Smooth muscle cell (in vitro differentiated cells): Measurements from ENCODE around the gene NPY5R. TPM values are rescaled to one million over a fixed set of nuclear protein-coding genes. Genes with fewer than 3 reads are reported as not detected.

Source experiments
- DNase-seq: peaks from one replicate; lab custom pipeline; 2025; ENCODE audit not compliant: unreplicated experiment; lab: John Stamatoyannopoulos, UW
- H2AFZ ChIP-seq: fragments of 200-600 bp; sonication (generic); 2 replicates; pipeline ENCODE4 v1.6.0; 2016; ENCODE audit warnings: antibody characterized with exemption, low read depth, mild to moderate bottlenecking
- H3F3A ChIP-seq: fragments of 200-600 bp; sonication (generic); 2 replicates; pipeline ENCODE4 v1.6.0; 2017; ENCODE audit warnings: antibody characterized with exemption, low read depth
- H3K27ac ChIP-seq: fragments of 200-600 bp; sonication (generic); 2 replicates; pipeline ENCODE4 v1.5.1; 2016; ENCODE audit warnings: low read depth, mild to moderate bottlenecking
- H3K27me3 ChIP-seq: fragments of 200-600 bp; sonication (generic); 2 replicates; pipeline ENCODE4 v1.6.1; 2016; ENCODE audit warnings: low read depth, mild to moderate bottlenecking
- H3K36me3 ChIP-seq: fragments of 200-600 bp; sonication (generic); 2 replicates; pipeline ENCODE4 v1.5.1; 2016; ENCODE audit warnings: low read depth
- H3K4me1 ChIP-seq: fragments of 200-600 bp; sonication (generic); 2 replicates; pipeline ENCODE4 v1.5.1; 2016; ENCODE audit warnings: low read depth
- H3K4me2 ChIP-seq: fragments of 200-600 bp; sonication (generic); 2 replicates; pipeline ENCODE4 v1.6.0; 2016; ENCODE audit warnings: mild to moderate bottlenecking
- H3K4me3 ChIP-seq: fragments of 200-600 bp; sonication (generic); 2 replicates; pipeline ENCODE4 v1.5.1; 2016; ENCODE audit warnings: mild to moderate bottlenecking
- H3K79me2 ChIP-seq: fragments of 200-600 bp; sonication (generic); 2 replicates; pipeline ENCODE4 v1.6.0; 2016; ENCODE audit warnings: low read depth, mild to moderate bottlenecking
- H3K9ac ChIP-seq: fragments of 200-600 bp; sonication (generic); 2 replicates; pipeline ENCODE4 v1.6.0; 2016; ENCODE audit warnings: low read depth
- H3K9me3 ChIP-seq: fragments of 200-600 bp; sonication (generic); replicated peaks from 2 replicates; pipeline ENCODE4 v1.5.1; 2016; ENCODE audit warnings: low read depth
- H4K20me1 ChIP-seq: fragments of 200-600 bp; sonication (generic); 2 replicates; pipeline ENCODE4 v1.6.0; 2016; ENCODE audit warnings: low read depth
- CTCF ChIP-seq: fragments of 200-600 bp; sonication (generic); IDR thresholded peaks from 2 replicates; pipeline ENCODE4 v1.5.1; 2017; ENCODE audit warnings: borderline replicate concordance, mild to moderate bottlenecking, antibody characterized with exemption; ENCODE audit not compliant: insufficient read depth, poor library complexity, severe bottlenecking
- WGBS: methylation state at CpG from one replicate; pipeline ENCODE4 v1.1.7; 2016; ENCODE audit warnings: low lambda C conversion rate; 5-methylcytosine and 5-hydroxymethylcytosine counted together
- polyA plus RNA-seq: library from polyadenylated mRNA; unstranded; fragments of >200 nt; fragmentation: Nextera tagmentation; extraction: Ambion mirVana; gene quantifications from 2 replicates; pipeline ENCODE4 v1.2.1, GENCODE V29; 2016
- total RNA-seq: library from RNA; depleted of rRNA; stranded (reverse); fragments of >200 nt; gene quantifications from 2 replicates; pipeline ENCODE4 v1.2.3, GENCODE V29; 2014

NPY5R gene
- total and polyA plus RNA-seq, 2 experiments from 2014 or later: 1.4 to 5.5 TPM

- H3K36me3 ChIP-seq: no peaks in the 10 kb centered on the region
- H3K79me2 ChIP-seq: no peaks in the 10 kb centered on the region
- peaks cover 3% of the 10 kb centered on the region for H3F3A ChIP-seq
- no peaks in the 10 kb centered on the region for H3K27me3 ChIP-seq
- H3K9me3 ChIP-seq: no peaks in the 10 kb centered on the region
- no peak for DNase-seq
- H2AFZ ChIP-seq: no peak overlapping the region
- no peak overlapping the region for H3K4me3 ChIP-seq
- H3K9ac ChIP-seq: no peak overlapping the region
- no peak overlapping the region for H3K4me2 ChIP-seq
- H3K27ac ChIP-seq: no peak overlapping the region
- no peaks in the 10 kb centered on the region for H4K20me1 ChIP-seq
- no peak for TF ChIP-seq CTCF
- H3K4me1 ChIP-seq: no peaks in the 10 kb centered on the region
Observed at GRCh38 chr4:163395055-163395454, 51.4 kb downstream of the NPY5R start.

GRCh38 chr4:163395758-163396157, 52.1 kb downstream of the NPY5R start:
- no peak overlapping the region for H3K27ac ChIP-seq
- no peak overlapping the region for H2AFZ ChIP-seq
- H3K27me3 ChIP-seq: no peaks in the 10 kb centered on the region
- no peaks in the 10 kb centered on the region for H3K4me1 ChIP-seq
- no peak for TF ChIP-seq CTCF
- peaks cover 3% of the 10 kb centered on the region for H3F3A ChIP-seq
- no peaks in the 10 kb centered on the region for H4K20me1 ChIP-seq
- no peaks in the 10 kb centered on the region for H3K36me3 ChIP-seq
- no peak overlapping the region for H3K9ac ChIP-seq
- no peaks in the 10 kb centered on the region for H3K9me3 ChIP-seq
- 82% methylated on average over 5 of the region's 5 CpGs for WGBS
- peak overlapping the region; percentile 39 for H3K4me2 ChIP-seq
- no peak overlapping the region for H3K4me3 ChIP-seq
- DNase-seq: no peak
- H3K79me2 ChIP-seq: no peaks in the 10 kb centered on the region

- Histone ChIP-seq H3K79me2 (no peaks in the 10 kb centered on the region), H3K4me3 (no peak overlapping the region), H3K4me2 (no peak overlapping the region), H3K27me3 (no peaks in the 10 kb centered on the region), H3K27ac (no peak overlapping the region), H3F3A (peaks cover 3% of the 10 kb centered on the region), H2AFZ (no peak overlapping the region), H3K9me3 (no peaks in the 10 kb centered on the region), H4K20me1 (no peaks in the 10 kb centered on the region), H3K9ac (no peak overlapping the region), H3K36me3 (no peaks in the 10 kb centered on the region), H3K4me1 (peaks cover 5% of the 10 kb centered on the region)
- no peak for TF ChIP-seq CTCF
- DNase-seq: no peak
Observed at GRCh38 chr4:163398238-163398637, 54.5 kb downstream of the NPY5R start.

GRCh38 chr4:163400911-163401310, 57.2 kb downstream of the NPY5R start:
- Histone ChIP-seq H3K79me2 (no peaks in the 10 kb centered on the region), H3F3A (no peaks in the 10 kb centered on the region), H3K4me1 (peaks cover 18% of the 10 kb centered on the region), H3K4me3 (no peak overlapping the region), H3K36me3 (no peaks in the 10 kb centered on the region), H3K9ac (no peak overlapping the region), H3K9me3 (no peaks in the 10 kb centered on the region), H4K20me1 (no peaks in the 10 kb centered on the region), H2AFZ (no peak overlapping the region), H3K27me3 (no peaks in the 10 kb centered on the region), H3K4me2 (no peak overlapping the region), H3K27ac (no peak overlapping the region)
- 57% methylated on average over 4 of the region's 4 CpGs for WGBS
- no peak for TF ChIP-seq CTCF
- no peak for DNase-seq

Other genes starting within 250 kb of the NPY5R start
- gene NAF1, start 177.0 kb upstream of the NPY5R start, total RNA-seq: 13.9 and 21.9 TPM in 2 replicates
- gene NAF1, start 177.0 kb upstream of the NPY5R start, polyA plus RNA-seq: 8.3 and 9.4 TPM in 2 replicates
- gene NPY1R, start 11.3 kb upstream of the NPY5R start, total RNA-seq: 44.9 and 46.0 TPM in 2 replicates
- gene NPY1R, start 11.3 kb upstream of the NPY5R start, polyA plus RNA-seq: 18.3 and 25.2 TPM in 2 replicates
- not detected in 2 replicates for gene TKTL2, start 129.9 kb downstream of the NPY5R start, total RNA-seq
- not detected in 2 replicates for gene TKTL2, start 129.9 kb downstream of the NPY5R start, polyA plus RNA-seq
- 26.9 and 30.9 TPM in 2 replicates for gene TMA16, start 150.8 kb downstream of the NPY5R start, total RNA-seq
- gene TMA16, start 150.8 kb downstream of the NPY5R start, polyA plus RNA-seq: 16.5 and 20.6 TPM in 2 replicates